HL-60 (cell line): ENCODE data around the gene JAGN1.

Source experiments
- CTCF ChIP-seq: IDR thresholded peaks from one replicate; pipeline ENCODE4 v1.5.1; 2011; ENCODE audit warnings: low read length, control low read depth, inconsistent platforms; ENCODE audit not compliant: insufficient read depth
- GABPA ChIP-seq: IDR thresholded peaks from 2 replicates; pipeline ENCODE4 v1.6.1; 2012; ENCODE audit warnings: low read depth
- POLR2AphosphoS5 ChIP-seq: IDR thresholded peaks from 2 replicates; pipeline ENCODE4 v1.6.1; 2012; ENCODE audit warnings: low read depth
- REST ChIP-seq: IDR thresholded peaks from 2 replicates; pipeline ENCODE4 v1.6.1; 2012; ENCODE audit warnings: low read depth; ENCODE audit not compliant: insufficient replicate concordance

GRCh38 chr3:9898467-9899241 is 8.2 kb downstream of the JAGN1 start:
- TF ChIP-seq CTCF (no peak), POLR2AphosphoS5 (no peak), GABPA (no peak), REST (no peak)
